ENCODE data around the gene MPHOSPH6. TPM values are rescaled to one million over a fixed set of nuclear protein-coding genes. Genes with fewer than 3 reads are reported as not detected.
"Not testable (repeated sequence)": the region's sequence is repeated elsewhere in the genome, so short reads cannot be mapped to it uniquely, and the experiment has no call there.

MPHOSPH6 gene
- total RNA-seq, 2 donors from 2014 or later, result 25.5 to 35.8 TPM

GRCh38 chr16:82146556-82146955 is 23.5 kb downstream of the MPHOSPH6 start:
- no peak overlapping the region for H3K27ac Mint-ChIP-seq
- no peaks in the 10 kb centered on the region for H3K9me3 Mint-ChIP-seq
- DNase-seq (ENCODE audit: low spot score in 2 of 2) (no peak), ATAC-seq (no peak)
- H3K36me3 Mint-ChIP-seq, result peaks cover 23% of the 10 kb centered on the region in 2 donors

GRCh38 chr16:82139286-82139571 is 30.8 kb downstream of the MPHOSPH6 start:
- H3K27ac Mint-ChIP-seq; H3K9me3 Mint-ChIP-seq; DNase-seq (ENCODE audit: low spot score in 2 of 2); ATAC-seq: not testable (repeated sequence)
- H3K36me3 Mint-ChIP-seq, result peaks cover 8 to 12% of the 10 kb centered on the region in 2 donors

DNA sequence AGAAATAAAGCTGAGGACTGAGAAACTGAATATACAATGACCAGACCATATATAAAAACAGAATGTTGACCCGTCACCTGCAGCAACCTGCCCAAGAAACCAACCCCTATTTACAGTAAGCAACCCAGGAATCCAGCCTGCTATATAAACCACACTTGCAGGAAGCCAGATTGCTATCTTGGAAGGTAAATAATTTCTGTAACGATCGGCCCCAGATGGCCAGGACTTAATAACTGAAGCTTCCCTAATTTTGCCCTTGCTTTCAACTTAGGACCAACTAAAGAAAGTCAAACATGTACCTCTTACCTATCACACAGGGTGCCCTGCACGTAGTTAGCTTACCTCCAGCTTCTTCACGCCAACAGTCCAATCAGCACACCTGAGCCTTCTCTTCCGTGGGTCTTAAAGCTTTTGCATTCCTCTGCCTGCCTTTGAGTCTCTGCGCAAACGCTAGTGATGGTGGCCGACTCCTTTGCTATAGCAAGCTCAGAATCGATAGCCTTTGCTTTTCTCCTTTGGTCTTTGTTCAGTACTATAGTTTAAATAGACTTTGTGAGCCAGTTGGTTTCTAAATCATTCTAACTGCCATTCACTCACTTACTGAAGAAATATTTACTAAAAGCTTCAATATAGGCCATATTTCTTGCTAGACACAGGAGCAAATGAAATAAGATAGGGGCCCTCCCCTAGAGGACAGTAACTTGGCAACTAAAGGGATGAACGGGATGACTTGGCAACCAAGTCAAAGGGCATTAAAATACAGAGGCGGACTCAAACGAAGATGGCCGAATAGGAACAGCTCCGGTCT is 31.3 kb downstream of the MPHOSPH6 start:
- ATAC-seq (no peak), DNase-seq (ENCODE audit: low spot score in 2 of 2) (no peak)
- Mint-ChIP-seq H3K27ac (no peak overlapping the region), H3K9me3 (no peaks in the 10 kb centered on the region), H3K36me3 (peaks cover 8 to 12% of the 10 kb centered on the region in 2 donors)

DNA sequence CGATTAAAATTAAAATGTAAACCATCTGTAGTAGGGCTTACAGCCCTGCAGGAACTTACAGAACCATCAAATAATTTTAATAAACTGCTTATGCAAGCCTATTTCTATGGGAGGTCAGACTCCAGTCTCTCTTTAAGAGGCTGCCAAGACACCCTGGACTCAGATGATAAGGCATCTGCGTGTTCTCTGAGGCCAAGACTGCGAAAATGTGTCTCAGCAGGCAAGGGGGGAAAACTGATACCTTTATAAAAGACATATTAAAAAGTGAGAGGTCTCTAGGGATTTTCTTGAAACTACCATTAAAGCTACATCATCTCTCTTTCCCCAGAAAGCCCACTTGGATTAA is 32.2 kb downstream of the MPHOSPH6 start:
- no peaks in the 10 kb centered on the region for H3K9me3 Mint-ChIP-seq
- no peak overlapping the region for H3K27ac Mint-ChIP-seq
- peaks cover 8 to 12% of the 10 kb centered on the region in 2 donors for H3K36me3 Mint-ChIP-seq
- no peak for ATAC-seq
- no peak for DNase-seq (ENCODE audit: low spot score in 2 of 2)

GRCh38 chr16:82136956-82137821 is 32.8 kb downstream of the MPHOSPH6 start:
- Mint-ChIP-seq H3K36me3 (peaks cover 8 to 12% of the 10 kb centered on the region in 2 donors), H3K9me3 (no peaks in the 10 kb centered on the region), H3K27ac (no peak overlapping the region)
- no peak for ATAC-seq
- DNase-seq (ENCODE audit: low spot score in 2 of 2), result no peak

DNA sequence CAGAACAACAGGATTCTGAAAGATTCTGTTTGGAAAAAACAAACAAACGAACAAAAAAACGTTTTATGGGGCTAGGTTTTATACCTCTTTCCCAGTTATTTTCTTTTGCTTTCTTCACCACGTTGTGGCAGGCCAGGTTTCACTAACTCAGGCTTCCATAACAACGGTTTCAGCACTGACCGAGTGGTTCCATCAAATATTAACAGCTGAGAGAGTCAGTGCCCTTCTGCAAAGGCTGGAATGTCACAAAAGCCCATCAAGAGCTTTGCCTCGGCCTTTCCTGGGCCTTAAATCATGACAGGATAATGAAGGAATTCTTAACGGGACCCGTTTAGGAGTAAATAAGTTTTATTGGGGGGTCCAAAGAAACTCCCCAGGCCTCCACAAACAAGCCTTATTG is 34.2 kb downstream of the MPHOSPH6 start:
- ATAC-seq, result no peak
- no peak overlapping the region for H3K27ac Mint-ChIP-seq

GRCh38 chr16:82134846-82135245 is 35.2 kb downstream of the MPHOSPH6 start:
- Mint-ChIP-seq H3K36me3 (peaks cover 8 to 12% of the 10 kb centered on the region in 2 donors), H3K27ac (no peak overlapping the region), H3K9me3 (no peaks in the 10 kb centered on the region)
- ATAC-seq (no peak), DNase-seq (ENCODE audit: low spot score in 2 of 2) (no peak)

More for the DNA sequence above, 34.2 kb downstream of the MPHOSPH6 start:
- DNase-seq (ENCODE audit: low spot score in 2 of 2), result no peak
- Mint-ChIP-seq H3K36me3 (peaks cover 8 to 12% of the 10 kb centered on the region in 2 donors), H3K9me3 (no peaks in the 10 kb centered on the region)

GRCh38 chr16:82133798-82134197 is 36.2 kb downstream of the MPHOSPH6 start:
- H3K36me3 Mint-ChIP-seq, result peaks cover 8% of the 10 kb centered on the region in 2 donors
- ATAC-seq (peak; percentile 77 to 90), DNase-seq (ENCODE audit: low spot score in 2 of 2) (no peak)
- H3K9me3 Mint-ChIP-seq, result no peaks in the 10 kb centered on the region
- H3K27ac Mint-ChIP-seq, result peak overlapping the region in 1 of 2 donors; percentile 57

GRCh38 chr16:82129881-82130280 is 40.1 kb downstream of the MPHOSPH6 start:
- no peak for ATAC-seq
- Mint-ChIP-seq H3K9me3 (no peaks in the 10 kb centered on the region), H3K36me3 (peaks cover 0 to 6% of the 10 kb centered on the region in 2 donors), H3K27ac (no peak overlapping the region)
- DNase-seq (ENCODE audit: low spot score in 2 of 2), result no peak

DNA sequence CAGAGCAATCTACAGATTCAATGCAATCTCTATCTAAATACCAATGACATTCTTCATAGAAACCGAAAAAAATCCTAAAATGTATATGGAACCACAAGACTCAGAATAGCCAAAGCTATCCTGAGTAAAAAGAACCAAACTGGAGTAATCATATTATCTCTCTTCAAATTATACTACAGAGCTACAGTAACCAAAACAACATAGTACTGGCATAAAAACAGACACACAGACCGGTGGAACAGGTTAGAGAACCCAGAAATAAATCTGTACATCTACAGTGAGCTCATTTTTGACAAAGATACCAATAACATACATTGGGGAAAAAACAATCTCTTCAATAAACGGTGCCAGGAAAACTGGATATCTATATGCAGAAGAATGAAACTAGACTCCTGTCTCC is 45.4 kb downstream of the MPHOSPH6 start:
- DNase-seq (ENCODE audit: low spot score in 2 of 2), result no peak
- peaks cover 0 to 6% of the 10 kb centered on the region in 2 donors for H3K36me3 Mint-ChIP-seq
- H3K9me3 Mint-ChIP-seq, result peaks cover 0 to 6% of the 10 kb centered on the region in 2 donors

DNA sequence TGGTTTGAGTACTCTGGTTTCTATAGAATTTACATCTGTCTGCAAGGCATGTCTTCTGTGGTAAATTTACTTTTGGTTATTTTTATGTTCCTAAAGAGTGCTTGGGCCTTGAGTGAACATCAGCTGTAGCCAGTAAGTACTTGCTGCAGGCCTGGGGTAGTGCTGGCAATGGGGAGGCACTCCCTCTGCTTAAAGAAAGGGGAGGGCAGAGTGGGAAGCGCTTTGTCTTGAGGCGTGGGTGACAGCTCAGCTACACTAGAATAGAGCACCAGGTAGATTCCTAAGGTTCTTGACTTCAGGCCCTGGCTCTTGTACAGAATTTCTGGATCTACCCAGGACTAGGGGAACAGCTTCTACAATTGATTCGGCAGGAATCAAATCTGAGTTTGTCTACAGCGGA is 50.6 kb downstream of the MPHOSPH6 start:
- no peaks in the 10 kb centered on the region for H3K36me3 Mint-ChIP-seq

More for the DNA sequence above, 45.4 kb downstream of the MPHOSPH6 start:
- no peak overlapping the region for H3K27ac Mint-ChIP-seq
- ATAC-seq, result no peak

GRCh38 chr16:82118749-82119148 is 51.3 kb downstream of the MPHOSPH6 start:
- Mint-ChIP-seq H3K27ac (no peak overlapping the region), H3K9me3 (peaks cover 0 to 6% of the 10 kb centered on the region in 2 donors), H3K36me3 (no peaks in the 10 kb centered on the region)
- no peak for ATAC-seq
- no peak for DNase-seq (ENCODE audit: low spot score in 2 of 2)

More for the DNA sequence above, 50.6 kb downstream of the MPHOSPH6 start:
- ATAC-seq, result no peak
- peaks cover 0 to 6% of the 10 kb centered on the region in 2 donors for H3K9me3 Mint-ChIP-seq
- no peak overlapping the region for H3K27ac Mint-ChIP-seq
- no peak for DNase-seq (ENCODE audit: low spot score in 2 of 2)

DNA sequence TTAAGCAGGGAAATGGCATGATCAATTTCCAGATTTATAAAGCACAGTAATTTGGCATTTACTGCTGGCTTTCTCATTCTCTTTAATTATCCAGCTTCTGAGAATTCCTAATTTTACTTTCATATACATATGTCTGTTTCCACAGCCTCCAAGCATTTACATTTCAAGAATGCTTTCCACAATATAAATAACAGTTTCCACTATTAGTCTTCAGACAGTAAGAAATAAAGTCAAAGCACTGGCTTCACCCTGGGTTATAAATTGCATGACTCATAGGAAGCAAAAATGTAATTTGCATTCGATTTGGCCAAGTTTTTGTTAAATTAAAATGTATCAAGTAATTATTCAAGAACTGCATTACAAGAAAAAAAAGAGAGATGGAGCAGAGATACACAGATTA is 53.5 kb downstream of the MPHOSPH6 start:
- H3K36me3 Mint-ChIP-seq, result no peaks in the 10 kb centered on the region
- ATAC-seq, result no peak

GRCh38 chr16:82113741-82114140 is 56.3 kb downstream of the MPHOSPH6 start:
- peaks cover 0 to 5% of the 10 kb centered on the region in 2 donors for H3K9me3 Mint-ChIP-seq
- DNase-seq (ENCODE audit: low spot score in 2 of 2), result no peak
- ATAC-seq, result no peak
- no peak overlapping the region for H3K27ac Mint-ChIP-seq
- no peaks in the 10 kb centered on the region for H3K36me3 Mint-ChIP-seq

More for the DNA sequence above, 53.5 kb downstream of the MPHOSPH6 start:
- no peak overlapping the region for H3K27ac Mint-ChIP-seq
- no peaks in the 10 kb centered on the region for H3K9me3 Mint-ChIP-seq
- DNase-seq (ENCODE audit: low spot score in 2 of 2), result no peak

DNA sequence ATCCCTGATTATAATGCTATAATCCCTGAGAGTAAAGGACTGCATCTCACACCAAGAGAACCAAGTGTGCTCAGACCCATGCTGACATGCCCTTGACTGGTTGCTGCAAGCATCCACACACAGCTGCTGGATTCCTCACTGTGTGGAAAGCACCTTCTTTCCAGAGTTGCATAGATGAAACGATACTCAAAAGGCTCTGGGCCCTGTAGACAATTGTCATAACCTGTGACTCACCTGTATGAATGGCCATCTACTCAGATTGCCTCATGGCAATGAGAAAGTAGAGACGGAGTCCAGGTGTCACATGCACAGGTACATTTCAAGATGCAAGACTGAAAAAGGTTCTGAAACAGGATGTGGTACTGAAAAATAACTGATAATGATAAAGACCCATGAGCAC is 58.1 kb downstream of the MPHOSPH6 start:
- DNase-seq (ENCODE audit: low spot score in 2 of 2) (no peak), ATAC-seq (peak; percentile 40 to 49)
- H3K27ac Mint-ChIP-seq, result no peak overlapping the region
- H3K36me3 Mint-ChIP-seq, result no peaks in the 10 kb centered on the region
- H3K9me3 Mint-ChIP-seq, result peaks cover 0 to 5% of the 10 kb centered on the region in 2 donors

DNA sequence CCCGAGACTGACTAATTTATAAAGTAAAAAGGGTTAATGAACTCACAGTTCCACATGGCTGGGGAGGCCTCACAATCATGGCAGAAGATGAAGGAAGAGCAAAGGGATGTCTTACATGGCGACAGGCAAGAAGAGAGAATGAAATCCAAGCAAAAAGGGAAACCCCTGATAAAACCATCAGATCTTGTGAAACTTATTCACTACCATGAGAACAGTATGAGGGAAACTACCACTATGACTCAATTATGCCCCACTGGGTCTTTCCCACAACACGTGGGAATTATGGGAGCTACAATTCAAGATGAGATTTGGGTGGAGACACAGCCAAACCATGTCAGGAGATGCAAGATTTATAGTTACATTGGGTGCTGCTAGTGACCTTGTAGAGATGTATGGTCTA is 60.8 kb downstream of the MPHOSPH6 start:
- peak; percentile 30 to 64 for ATAC-seq
- H3K9me3 Mint-ChIP-seq; DNase-seq (ENCODE audit: low spot score in 2 of 2); H3K36me3 Mint-ChIP-seq; H3K27ac Mint-ChIP-seq: not testable (repeated sequence)

DNA sequence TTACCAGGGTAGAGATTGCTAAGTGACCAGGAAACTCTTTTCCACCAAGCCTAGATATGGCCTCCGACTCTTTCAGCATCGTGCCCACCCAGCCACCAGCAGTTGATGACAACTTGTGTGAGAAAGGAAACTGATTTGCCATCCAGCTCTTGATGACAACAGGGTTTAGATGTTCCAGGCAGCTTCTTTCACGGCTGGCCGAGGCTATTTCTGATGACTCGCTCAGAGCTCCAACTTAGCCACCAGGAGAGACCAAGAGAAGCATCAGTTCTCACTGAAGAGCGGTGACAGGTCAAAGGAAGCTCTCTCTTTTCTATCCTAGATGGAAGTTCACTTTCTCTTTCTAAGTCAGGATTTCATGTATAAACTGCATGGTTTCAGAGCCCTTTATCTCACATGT is 61.2 kb downstream of the MPHOSPH6 start:
- H3K36me3 Mint-ChIP-seq, result no peaks in the 10 kb centered on the region
- no peak for DNase-seq (ENCODE audit: low spot score in 2 of 2)
- peaks cover 0 to 5% of the 10 kb centered on the region in 2 donors for H3K9me3 Mint-ChIP-seq
- peak in 1 of 2 donors; percentile 33 for ATAC-seq
- H3K27ac Mint-ChIP-seq, result no peak overlapping the region
